Amygdala (tissue), 56 donors: ENCODE results near the gene SNX32.
A peak's percentile ranks its signal among the peaks of the same experiment; 100 is the strongest.

Experiments
- DNase-seq, 56 donors: peaks; one replicate each; lab custom pipeline; 2025; lab: John Stamatoyannopoulos, UW

The SNX32 gene

DNA sequence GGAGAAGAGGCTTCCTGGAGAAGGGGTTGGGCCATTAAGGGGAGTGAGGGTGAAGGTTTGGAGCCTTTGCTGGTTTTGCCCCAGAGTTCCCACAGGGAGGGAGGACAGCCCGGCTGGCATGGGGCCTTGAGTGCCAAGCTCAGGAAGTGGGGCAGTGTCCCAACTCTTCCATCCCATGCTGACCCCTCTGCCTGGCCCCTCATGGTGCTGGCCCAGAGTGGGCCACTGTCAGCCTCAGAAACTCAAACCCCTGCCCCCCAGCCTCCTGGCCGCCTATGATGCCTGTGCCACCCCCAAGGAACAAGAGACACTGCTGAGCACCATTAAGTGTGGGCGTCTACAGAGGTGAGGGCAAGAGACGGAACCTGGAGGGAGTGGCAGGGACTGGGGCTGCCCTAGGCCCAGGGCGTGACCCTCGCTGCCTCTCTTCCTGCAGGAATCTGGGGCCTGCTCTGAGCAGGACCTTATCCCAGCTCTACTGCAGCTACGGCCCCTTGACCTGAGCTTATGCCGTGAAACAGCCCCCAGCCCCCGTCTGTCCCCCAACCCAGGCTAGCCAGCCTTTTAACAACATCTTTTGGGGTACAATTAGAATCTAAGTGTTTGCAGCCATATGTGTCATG is 31.9 kb downstream of the SNX32 start:
- no peak for DNase-seq

GRCh38 chr11:65866509-65867283 is 32.9 kb downstream of the SNX32 start:
- no peak for DNase-seq

DNA sequence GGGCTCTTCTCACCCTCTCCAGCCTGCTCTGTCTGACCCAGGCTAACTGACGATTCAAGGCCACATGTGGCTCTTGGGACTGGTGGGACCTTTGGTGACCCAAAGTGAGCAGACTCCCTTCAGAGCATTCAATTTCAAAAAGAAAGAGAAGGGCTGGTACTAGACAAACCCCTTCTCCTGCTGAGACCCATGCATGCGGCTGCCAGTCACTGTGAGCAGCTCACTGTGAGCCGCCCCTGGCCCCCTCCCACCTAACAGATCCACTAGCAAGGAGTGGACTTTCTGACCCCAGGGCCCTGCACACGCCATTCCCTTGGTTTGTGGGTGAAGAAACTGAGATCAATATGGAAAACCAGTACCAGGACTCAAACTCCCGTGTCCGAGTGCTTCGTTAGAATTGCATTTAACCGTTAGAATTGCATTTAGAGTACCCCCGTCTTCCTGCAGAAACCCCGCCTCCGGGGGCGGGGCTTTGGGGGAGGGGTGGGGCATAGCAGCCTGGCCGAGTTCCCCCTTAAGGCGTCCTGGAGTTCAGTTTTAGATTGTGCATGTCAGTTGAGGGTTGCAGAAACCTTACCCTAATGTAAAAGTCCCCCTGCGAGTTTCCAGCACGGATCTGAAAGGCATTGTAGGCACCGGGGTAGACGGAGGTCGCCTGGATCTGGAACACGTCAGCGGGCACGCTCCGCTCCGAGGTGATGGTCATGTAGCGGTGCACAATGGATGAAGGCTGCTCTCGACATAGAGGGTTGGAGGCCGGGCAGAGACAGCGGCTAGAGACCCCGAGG is 33.7 kb downstream of the SNX32 start:
- DNase-seq: no peak

DNA sequence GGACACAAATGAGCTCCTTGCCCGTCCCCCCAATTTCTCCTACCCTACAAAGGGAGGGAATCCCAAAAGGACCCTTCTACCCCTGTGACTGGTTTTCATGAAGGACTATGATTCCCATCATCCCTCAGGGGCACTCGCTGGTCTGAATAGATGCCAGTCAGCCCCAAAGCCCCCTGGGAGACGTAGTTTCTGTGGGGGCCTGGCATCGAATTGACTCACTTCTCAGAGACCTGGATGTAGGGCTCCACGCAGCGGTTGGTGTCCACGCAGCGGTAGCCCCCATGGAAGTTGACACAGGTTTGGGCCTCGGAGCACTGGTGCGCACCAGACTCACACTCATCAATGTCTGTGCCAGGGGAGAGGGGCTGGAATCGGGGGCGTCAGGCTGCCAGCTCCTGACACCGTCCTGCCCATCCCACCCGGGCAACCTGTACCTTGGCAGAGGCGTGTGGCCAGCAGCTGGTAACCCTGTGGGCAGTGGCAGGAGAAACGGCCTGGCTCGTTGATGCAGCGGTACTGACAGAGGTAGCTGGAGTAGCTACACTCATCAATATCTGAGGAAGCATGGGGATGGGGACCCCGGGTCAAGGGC is 34.4 kb downstream of the SNX32 start:
- DNase-seq: peak in 23 of 56 donors; percentile 2 to 77 (median 32)

DNA sequence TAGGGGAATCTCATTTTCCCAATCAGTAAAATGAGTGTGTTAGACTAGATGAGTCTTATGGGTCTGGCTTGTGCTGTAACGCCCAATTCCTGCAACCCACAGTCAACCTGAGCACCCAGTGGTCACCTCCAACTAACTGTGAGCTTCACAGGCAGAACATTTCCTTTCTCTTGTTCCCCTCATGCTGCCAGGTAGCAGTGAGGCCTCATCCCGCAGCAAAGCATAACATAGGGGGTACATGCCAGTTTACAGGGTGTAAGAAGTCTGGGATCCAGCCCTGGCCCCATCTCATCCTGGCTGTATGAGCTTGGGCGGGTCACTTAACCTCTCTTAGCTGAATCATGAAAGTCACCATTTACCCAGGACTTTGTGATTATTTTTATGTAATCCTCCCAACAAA is 35.1 kb downstream of the SNX32 start:
- no peak for DNase-seq

GRCh38 chr11:65869643-65870306 is 36.0 kb downstream of the SNX32 start:
- DNase-seq: no peak

GRCh38 chr11:65870307-65870658 is 36.5 kb downstream of the SNX32 start:
- no peak for DNase-seq

GRCh38 chr11:65870706-65871681 is 37.2 kb downstream of the SNX32 start:
- no peak for DNase-seq

GRCh38 chr11:65871811-65872548 is 38.2 kb downstream of the SNX32 start:
- peak in 3 of 56 donors; percentile 4 to 52 (median 43) for DNase-seq

DNA sequence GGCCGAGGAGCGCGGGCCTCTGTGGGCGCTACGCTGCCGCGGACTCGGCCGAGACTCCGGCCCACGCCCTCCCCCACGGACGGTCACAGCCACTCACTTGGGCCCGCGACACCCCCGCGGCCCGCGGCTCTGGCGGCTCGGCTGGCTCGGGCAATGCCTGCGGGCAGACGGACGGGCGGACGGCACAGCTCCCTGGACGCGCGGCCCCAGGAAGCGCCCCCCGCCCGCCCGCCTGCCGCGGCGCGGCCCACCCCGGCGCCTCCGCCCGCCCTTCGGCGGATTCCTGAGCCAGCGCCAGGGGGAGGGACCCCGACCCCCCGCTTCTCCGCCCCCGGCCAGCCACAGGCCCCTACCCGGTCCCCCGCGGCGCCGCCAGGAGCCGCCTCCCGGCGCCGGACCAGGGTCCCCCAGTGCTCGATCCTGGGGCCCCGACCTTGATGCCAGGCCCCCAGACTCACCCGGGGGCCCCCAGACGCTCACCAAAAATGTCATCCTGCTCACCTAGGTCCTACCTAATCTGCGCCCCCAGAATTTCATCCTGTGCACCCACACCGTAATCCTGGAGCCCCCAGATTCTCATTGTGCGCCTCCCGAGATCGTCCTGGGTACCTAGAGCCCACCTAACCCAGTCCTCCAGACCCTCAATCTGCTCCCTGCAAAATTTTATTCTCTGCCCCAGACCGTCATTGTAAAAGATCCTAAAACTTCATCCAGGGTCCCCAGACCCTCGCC is 39.0 kb downstream of the SNX32 start, which contains the start of gene EFEMP2:
TSS of gene EFEMP2 (minus strand) at position 215 of the 732 bp plus-strand sequence. CDS start 446 bp downstream, outside the sequence.
- DNase-seq: peak in 5 of 56 donors; percentile 23 to 52 (median 42)

- DNase-seq: peak in 55 of 56 donors; percentile 30 to 96 (median 82)
These were observed 39.8 kb downstream of the SNX32 start for GRCh38 chr11:65873318-65874156.

DNA sequence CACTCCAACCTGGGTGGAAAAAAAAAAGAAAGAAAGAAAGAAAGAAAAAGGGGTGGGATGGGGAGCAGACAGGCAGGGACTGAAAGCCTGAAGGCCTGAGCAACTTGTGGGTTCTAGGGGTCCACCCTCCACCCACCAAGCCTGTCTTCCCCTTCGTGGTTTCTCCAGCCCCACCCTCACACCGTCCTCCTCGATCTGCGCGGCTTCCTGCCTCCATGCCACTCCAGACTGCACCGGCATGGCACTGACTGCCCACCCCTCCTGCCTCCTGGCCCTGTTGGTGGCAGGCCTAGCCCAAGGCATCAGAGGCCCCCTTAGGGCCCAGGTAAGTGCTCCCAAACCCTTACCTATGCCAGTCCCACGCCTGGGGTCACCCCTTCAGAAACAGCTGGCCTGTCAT is 45.9 kb downstream of the SNX32 start, which contains the start of gene CTSW:
TSS of gene CTSW (plus strand) at position 221 of the 400 bp plus-strand sequence. CDS start at position 239, 18 bp downstream.
- DNase-seq: no peak

DNA sequence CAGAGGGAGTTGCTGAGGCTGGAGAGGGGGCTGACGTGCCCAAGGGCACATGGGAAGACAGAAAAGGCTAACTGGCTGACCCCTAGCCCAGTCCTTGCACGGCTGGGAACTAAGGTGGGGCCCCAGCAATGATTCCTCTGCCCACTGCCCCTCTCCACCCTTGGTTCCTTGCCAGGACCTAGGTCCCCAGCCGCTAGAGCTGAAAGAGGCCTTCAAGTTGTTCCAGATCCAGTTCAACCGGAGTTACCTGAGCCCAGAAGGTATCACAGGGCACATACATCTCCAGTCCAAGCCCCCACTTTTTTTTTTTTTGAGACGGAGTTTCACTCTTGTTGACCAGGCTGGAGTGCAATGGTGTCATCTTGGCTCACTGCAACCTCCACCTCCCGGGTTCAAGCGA is 46.3 kb downstream of the SNX32 start:
- DNase-seq: no peak

- DNase-seq: no peak
These were observed 47.2 kb downstream of the SNX32 start for GRCh38 chr11:65880844-65881421.

- no peak for DNase-seq
These were observed 48.6 kb downstream of the SNX32 start for GRCh38 chr11:65882120-65883057.
